ENCODE results near the gene PDE4D.

Gene PDE4D

DNA sequence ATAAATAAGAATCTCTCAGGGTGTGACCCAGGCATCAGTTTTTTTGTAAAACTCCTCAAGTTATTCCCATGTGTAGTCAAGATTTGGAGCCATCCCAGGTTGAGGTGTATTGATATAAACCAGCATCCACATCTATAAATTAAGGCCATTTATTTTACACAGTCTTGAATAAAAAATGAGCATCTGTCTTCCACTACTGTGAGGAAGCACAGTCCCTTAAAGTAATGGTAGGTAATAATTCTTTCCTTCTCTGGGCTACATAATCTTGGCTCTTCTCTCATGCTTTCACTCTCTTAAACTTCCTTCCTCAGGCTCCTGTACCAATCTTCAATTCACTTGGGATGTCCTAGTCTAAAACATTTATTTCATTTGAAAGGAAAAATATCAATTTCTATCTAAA is 110.3 kb downstream of the PDE4D start:
- Histone ChIP-seq H3K27ac (replicated peaks) (no peak overlapping the region), H3K4me3 (replicated peaks; ENCODE audit: insufficient read depth, low read length) (no peak overlapping the region), H3K27me3 (ENCODE audit: insufficient read depth, poor library complexity, severe bottlenecking) (no peaks in the 10 kb centered on the region)
- no peak for DNase-seq (ENCODE audit: low read depth in 1 of 2, low spot score in 1 of 2)
- TF ChIP-seq GABPA (IDR thresholded peaks at IDR 0.05; ENCODE audit: low read depth) (no peak), POLR2AphosphoS5 (IDR thresholded peaks at IDR 0.05; ENCODE audit: low read depth) (no peak), SPI1 (IDR thresholded peaks at IDR 0.05; ENCODE audit: borderline replicate concordance, low read depth) (no peak)
- TF ChIP-seq, protein P1, sequence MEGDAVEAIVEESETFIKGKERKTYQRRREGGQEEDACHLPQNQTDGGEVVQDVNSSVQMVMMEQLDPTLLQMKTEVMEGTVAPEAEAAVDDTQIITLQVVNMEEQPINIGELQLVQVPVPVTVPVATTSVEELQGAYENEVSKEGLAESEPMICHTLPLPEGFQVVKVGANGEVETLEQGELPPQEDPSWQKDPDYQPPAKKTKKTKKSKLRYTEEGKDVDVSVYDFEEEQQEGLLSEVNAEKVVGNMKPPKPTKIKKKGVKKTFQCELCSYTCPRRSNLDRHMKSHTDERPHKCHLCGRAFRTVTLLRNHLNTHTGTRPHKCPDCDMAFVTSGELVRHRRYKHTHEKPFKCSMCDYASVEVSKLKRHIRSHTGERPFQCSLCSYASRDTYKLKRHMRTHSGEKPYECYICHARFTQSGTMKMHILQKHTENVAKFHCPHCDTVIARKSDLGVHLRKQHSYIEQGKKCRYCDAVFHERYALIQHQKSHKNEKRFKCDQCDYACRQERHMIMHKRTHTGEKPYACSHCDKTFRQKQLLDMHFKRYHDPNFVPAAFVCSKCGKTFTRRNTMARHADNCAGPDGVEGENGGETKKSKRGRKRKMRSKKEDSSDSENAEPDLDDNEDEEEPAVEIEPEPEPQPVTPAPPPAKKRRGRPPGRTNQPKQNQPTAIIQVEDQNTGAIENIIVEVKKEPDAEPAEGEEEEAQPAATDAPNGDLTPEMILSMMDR (IDR thresholded peaks at IDR 0.05; ENCODE audit: insufficient read depth, low read length): no peak
- TF ChIP-seq, protein P2, sequence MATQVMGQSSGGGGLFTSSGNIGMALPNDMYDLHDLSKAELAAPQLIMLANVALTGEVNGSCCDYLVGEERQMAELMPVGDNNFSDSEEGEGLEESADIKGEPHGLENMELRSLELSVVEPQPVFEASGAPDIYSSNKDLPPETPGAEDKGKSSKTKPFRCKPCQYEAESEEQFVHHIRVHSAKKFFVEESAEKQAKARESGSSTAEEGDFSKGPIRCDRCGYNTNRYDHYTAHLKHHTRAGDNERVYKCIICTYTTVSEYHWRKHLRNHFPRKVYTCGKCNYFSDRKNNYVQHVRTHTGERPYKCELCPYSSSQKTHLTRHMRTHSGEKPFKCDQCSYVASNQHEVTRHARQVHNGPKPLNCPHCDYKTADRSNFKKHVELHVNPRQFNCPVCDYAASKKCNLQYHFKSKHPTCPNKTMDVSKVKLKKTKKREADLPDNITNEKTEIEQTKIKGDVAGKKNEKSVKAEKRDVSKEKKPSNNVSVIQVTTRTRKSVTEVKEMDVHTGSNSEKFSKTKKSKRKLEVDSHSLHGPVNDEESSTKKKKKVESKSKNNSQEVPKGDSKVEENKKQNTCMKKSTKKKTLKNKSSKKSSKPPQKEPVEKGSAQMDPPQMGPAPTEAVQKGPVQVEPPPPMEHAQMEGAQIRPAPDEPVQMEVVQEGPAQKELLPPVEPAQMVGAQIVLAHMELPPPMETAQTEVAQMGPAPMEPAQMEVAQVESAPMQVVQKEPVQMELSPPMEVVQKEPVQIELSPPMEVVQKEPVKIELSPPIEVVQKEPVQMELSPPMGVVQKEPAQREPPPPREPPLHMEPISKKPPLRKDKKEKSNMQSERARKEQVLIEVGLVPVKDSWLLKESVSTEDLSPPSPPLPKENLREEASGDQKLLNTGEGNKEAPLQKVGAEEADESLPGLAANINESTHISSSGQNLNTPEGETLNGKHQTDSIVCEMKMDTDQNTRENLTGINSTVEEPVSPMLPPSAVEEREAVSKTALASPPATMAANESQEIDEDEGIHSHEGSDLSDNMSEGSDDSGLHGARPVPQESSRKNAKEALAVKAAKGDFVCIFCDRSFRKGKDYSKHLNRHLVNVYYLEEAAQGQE (IDR thresholded peaks at IDR 0.05; ENCODE audit: insufficient replicate concordance, low read depth): no peak

DNA sequence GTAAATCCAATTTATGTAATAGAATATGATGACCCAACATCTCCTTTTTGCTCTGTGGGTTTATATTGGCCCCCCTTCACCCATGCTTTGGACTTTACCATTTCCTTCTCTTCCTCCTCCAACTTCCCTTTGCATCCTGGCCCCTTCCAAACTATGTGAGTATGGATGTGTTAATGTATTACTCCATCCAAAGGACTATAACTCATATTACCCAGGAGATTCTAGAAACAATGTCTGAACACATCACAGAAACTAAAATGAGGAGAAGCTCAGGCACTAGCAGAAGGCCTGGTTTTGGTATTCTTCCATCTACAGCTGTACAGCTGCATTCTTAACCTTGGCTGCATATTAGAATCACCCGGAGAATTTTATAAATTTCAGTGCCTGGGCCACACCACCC is 110.7 kb downstream of the PDE4D start:
- H3K4me3 ChIP-seq (replicated peaks; ENCODE audit: insufficient read depth, low read length): no peak overlapping the region
- no peak for DNase-seq (ENCODE audit: low read depth in 1 of 2, low spot score in 1 of 2)
- TF ChIP-seq, protein P2 (IDR thresholded peaks at IDR 0.05; ENCODE audit: insufficient replicate concordance, low read depth): no peak
- TF ChIP-seq POLR2AphosphoS5 (IDR thresholded peaks at IDR 0.05; ENCODE audit: low read depth): no peak
- TF ChIP-seq SPI1 (IDR thresholded peaks at IDR 0.05; ENCODE audit: borderline replicate concordance, low read depth): no peak
- TF ChIP-seq, protein P1 (IDR thresholded peaks at IDR 0.05; ENCODE audit: insufficient read depth, low read length): no peak
- TF ChIP-seq GABPA (IDR thresholded peaks at IDR 0.05; ENCODE audit: low read depth): no peak
- H3K27ac ChIP-seq (replicated peaks): no peak overlapping the region
- H3K27me3 ChIP-seq (ENCODE audit: insufficient read depth, poor library complexity, severe bottlenecking): no peaks in the 10 kb centered on the region

DNA sequence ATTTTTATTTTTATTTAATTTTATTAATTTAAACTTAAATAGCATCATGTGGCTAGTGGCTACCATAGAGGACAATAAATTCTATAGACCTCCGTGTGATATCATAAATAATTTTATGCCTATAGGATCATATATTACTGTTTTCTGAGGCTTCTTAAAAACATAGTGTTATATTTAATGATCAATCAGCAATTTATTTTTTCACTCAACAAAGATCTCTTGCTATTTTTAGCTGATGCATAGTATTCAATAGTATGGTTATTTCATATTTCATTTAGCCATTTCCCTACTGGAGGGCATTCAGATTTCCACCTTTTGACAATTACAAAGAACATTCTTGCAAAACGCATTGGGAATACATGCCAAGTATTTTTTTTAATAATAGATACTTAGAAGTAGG is 114.1 kb downstream of the PDE4D start:
- H3K4me3 ChIP-seq (replicated peaks; ENCODE audit: insufficient read depth, low read length): no peak overlapping the region
- TF ChIP-seq POLR2AphosphoS5 (IDR thresholded peaks at IDR 0.05; ENCODE audit: low read depth): no peak
- TF ChIP-seq, protein P2 (IDR thresholded peaks at IDR 0.05; ENCODE audit: insufficient replicate concordance, low read depth): no peak
- DNase-seq (ENCODE audit: low read depth in 1 of 2, low spot score in 1 of 2): no peak
- H3K27me3 ChIP-seq (ENCODE audit: insufficient read depth, poor library complexity, severe bottlenecking): no peaks in the 10 kb centered on the region
- H3K27ac ChIP-seq (replicated peaks): no peak overlapping the region

DNA sequence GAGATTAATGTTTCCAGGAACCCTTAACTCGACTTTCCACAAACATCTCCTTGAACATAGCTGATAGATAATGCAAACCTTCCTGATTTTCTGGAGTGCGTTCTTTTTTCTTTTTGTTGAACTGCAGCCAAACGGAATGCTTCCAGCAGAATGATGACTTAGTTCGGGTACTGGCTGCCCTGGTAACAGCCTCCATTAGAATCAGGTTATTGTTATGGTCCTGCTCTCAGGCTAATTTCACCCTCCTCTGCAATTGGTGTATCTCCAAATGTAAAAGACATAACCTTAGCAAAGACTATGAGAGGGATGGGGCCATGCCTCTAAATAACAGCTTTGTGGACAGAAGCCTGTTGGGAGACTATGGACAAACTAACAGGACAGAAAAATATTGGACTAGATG is 116.5 kb downstream of the PDE4D start:
- DNase-seq (ENCODE audit: low read depth in 1 of 2, low spot score in 1 of 2): no peak

More for the DNA sequence above, 116.5 kb downstream of the PDE4D start:
- Histone ChIP-seq H3K27me3 (ENCODE audit: insufficient read depth, poor library complexity, severe bottlenecking) (no peaks in the 10 kb centered on the region), H3K4me3 (replicated peaks; ENCODE audit: insufficient read depth, low read length) (no peak overlapping the region), H3K27ac (replicated peaks) (no peak overlapping the region)
- TF ChIP-seq SPI1 (IDR thresholded peaks at IDR 0.05; ENCODE audit: borderline replicate concordance, low read depth) (no peak), POLR2AphosphoS5 (IDR thresholded peaks at IDR 0.05; ENCODE audit: low read depth) (no peak), GABPA (IDR thresholded peaks at IDR 0.05; ENCODE audit: low read depth) (no peak)
- TF ChIP-seq, protein P2 (IDR thresholded peaks at IDR 0.05; ENCODE audit: insufficient replicate concordance, low read depth): no peak
- TF ChIP-seq, protein P1 (IDR thresholded peaks at IDR 0.05; ENCODE audit: insufficient read depth, low read length): no peak
